ENCODE data around the gene GP1BB. TPM values are rescaled to one million over a fixed set of nuclear protein-coding genes. Genes with fewer than 3 reads are reported as not detected.

The GP1BB gene
- total RNA-seq, 1 donor from 2014 or later = 34.1 TPM

- TF ChIP-seq CTCF (IDR thresholded peaks at IDR 0.05) = no peak
- peaks cover 24% of the 10 kb centered on the region for H3K4me1 Mint-ChIP-seq (ENCODE audit: unreplicated experiment)
- no peak overlapping the region for H3K27ac Mint-ChIP-seq (ENCODE audit: unreplicated experiment)
- H3K9me3 Mint-ChIP-seq (ENCODE audit: unreplicated experiment) = no peaks in the 10 kb centered on the region
- H3K4me3 Mint-ChIP-seq (ENCODE audit: unreplicated experiment) = no peak overlapping the region
- H3K27me3 Mint-ChIP-seq (ENCODE audit: unreplicated experiment) = no peaks in the 10 kb centered on the region
- no peak for DNase-seq (ENCODE audit: extremely low spot score, unreplicated experiment)
- H3K36me3 Mint-ChIP-seq (ENCODE audit: unreplicated experiment) = no peaks in the 10 kb centered on the region
Observed at GRCh38 chr22:19747551-19747950, 24.2 kb downstream of the GP1BB start.

GRCh38 chr22:19748139-19748538 is 24.8 kb downstream of the GP1BB start:
- H3K27ac Mint-ChIP-seq (ENCODE audit: unreplicated experiment) = no peak overlapping the region
- no peak for DNase-seq (ENCODE audit: extremely low spot score, unreplicated experiment)
- no peak overlapping the region for H3K4me3 Mint-ChIP-seq (ENCODE audit: unreplicated experiment)

GRCh38 chr22:19748991-19749664 is 25.8 kb downstream of the GP1BB start:
- Mint-ChIP-seq H3K27ac (ENCODE audit: unreplicated experiment) (no peak overlapping the region), H3K4me1 (ENCODE audit: unreplicated experiment) (peaks cover 26% of the 10 kb centered on the region), H3K4me3 (ENCODE audit: unreplicated experiment) (no peak overlapping the region), H3K36me3 (ENCODE audit: unreplicated experiment) (no peaks in the 10 kb centered on the region), H3K9me3 (ENCODE audit: unreplicated experiment) (no peaks in the 10 kb centered on the region), H3K27me3 (ENCODE audit: unreplicated experiment) (no peaks in the 10 kb centered on the region)
- no peak for DNase-seq (ENCODE audit: extremely low spot score, unreplicated experiment)
- no peak for TF ChIP-seq CTCF (IDR thresholded peaks at IDR 0.05)

More at GRCh38 chr22:19748139-19748538, 24.8 kb downstream of the GP1BB start:
- Mint-ChIP-seq H3K36me3 (ENCODE audit: unreplicated experiment) (no peaks in the 10 kb centered on the region), H3K27me3 (ENCODE audit: unreplicated experiment) (no peaks in the 10 kb centered on the region), H3K9me3 (ENCODE audit: unreplicated experiment) (no peaks in the 10 kb centered on the region), H3K4me1 (ENCODE audit: unreplicated experiment) (peaks cover 23% of the 10 kb centered on the region)
- no peak for TF ChIP-seq CTCF (IDR thresholded peaks at IDR 0.05)

- Mint-ChIP-seq H3K4me3 (ENCODE audit: unreplicated experiment) (no peak overlapping the region), H3K27me3 (ENCODE audit: unreplicated experiment) (peaks cover under 1% of the 10 kb centered on the region), H3K9me3 (ENCODE audit: unreplicated experiment) (no peaks in the 10 kb centered on the region), H3K27ac (ENCODE audit: unreplicated experiment) (no peak overlapping the region), H3K4me1 (ENCODE audit: unreplicated experiment) (peaks cover 29% of the 10 kb centered on the region), H3K36me3 (ENCODE audit: unreplicated experiment) (no peaks in the 10 kb centered on the region)
- DNase-seq (ENCODE audit: extremely low spot score, unreplicated experiment) = no peak
- TF ChIP-seq CTCF (IDR thresholded peaks at IDR 0.05) = no peak
Observed at GRCh38 chr22:19749876-19750275, 26.5 kb downstream of the GP1BB start.

GRCh38 chr22:19750507-19751490 is 27.5 kb downstream of the GP1BB start:
- no peak for TF ChIP-seq CTCF (IDR thresholded peaks at IDR 0.05)
- peaks cover 4% of the 10 kb centered on the region for H3K27me3 Mint-ChIP-seq (ENCODE audit: unreplicated experiment)
- no peaks in the 10 kb centered on the region for H3K36me3 Mint-ChIP-seq (ENCODE audit: unreplicated experiment)
- no peaks in the 10 kb centered on the region for H3K9me3 Mint-ChIP-seq (ENCODE audit: unreplicated experiment)
- H3K4me1 Mint-ChIP-seq (ENCODE audit: unreplicated experiment) = peaks cover 22% of the 10 kb centered on the region
- H3K27ac Mint-ChIP-seq (ENCODE audit: unreplicated experiment) = no peak overlapping the region
- DNase-seq (ENCODE audit: extremely low spot score, unreplicated experiment) = no peak
- no peak overlapping the region for H3K4me3 Mint-ChIP-seq (ENCODE audit: unreplicated experiment)
